GM19043 (cell line): Measurements from ENCODE around the gene CD81.

Experiments used
- ATAC-seq: cut with Tn5 transposase; IDR thresholded peaks from one replicate; pipeline ENCODE4 v1.9.1; 2021; ENCODE audit warnings: low read depth; ENCODE audit not compliant: unreplicated experiment

CD81 gene

DNA sequence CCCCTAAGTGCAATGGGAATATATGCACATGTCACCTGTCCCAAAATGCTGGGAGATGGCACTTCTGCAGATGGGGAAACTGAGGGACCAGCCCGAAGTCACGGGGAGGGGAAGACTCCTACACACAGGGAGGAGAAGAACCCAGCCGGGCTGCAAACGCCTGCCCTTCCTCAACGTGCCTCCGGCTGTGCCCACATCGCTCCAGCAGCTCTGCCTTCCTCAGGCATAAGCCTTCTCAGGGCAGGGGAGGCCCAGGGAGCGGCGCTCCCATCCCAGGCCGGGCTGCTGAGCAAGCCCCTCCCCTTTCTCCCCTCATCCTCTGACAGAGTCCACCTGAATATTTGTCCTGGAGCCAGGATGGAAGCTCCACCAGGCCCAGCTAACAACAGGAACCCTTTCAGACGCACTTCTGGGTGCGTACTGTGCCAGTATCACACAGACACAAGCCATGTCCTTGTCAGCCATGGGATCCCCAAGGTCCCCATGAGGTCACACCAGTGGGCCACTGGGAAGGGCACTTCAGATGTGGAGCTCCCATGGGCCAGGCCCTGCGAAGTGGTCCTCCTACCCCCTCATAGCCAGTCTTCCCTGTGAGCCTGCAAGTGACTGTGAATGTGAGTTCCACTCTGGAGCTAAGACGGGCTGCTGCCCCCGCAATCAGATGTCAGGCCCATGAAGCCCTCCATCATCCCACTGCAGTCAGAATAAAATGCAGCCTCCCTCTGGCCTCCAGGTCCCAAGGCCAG lies 2.5 kb upstream of the CD81 start:
- ATAC-seq: no peak

GRCh38 chr11:2375341-2375853 lies 1.7 kb upstream of the CD81 start:
- ATAC-seq: no peak

DNA sequence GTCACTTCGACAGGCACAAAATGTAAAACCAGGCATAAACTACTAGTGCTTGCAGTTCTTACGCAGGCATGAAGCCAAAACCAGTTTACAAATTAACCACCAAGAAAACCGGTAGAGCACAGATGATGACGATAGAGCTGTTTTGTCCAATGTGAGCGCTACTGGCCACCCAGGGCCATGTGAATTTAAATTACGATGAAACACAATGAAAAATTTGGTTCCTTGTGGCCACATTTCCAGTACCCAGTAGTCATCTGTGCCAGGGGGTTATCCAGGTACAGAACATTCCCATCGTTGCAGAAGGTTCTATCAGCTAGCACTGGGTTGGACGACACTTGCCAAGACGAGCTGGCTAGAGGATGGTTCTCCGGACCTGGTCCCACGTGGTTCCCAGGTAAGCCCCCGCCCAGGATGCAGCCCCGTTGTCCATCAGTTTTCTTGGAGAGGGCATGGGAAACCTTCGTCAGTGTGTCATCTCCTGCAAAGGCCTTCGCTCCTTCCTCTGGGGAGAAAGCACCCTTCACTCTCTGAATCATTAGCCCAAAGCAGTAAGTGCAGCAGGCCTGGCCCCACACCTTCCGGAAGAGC lies 1.1 kb upstream of the CD81 start:
- ATAC-seq: no peak

DNA sequence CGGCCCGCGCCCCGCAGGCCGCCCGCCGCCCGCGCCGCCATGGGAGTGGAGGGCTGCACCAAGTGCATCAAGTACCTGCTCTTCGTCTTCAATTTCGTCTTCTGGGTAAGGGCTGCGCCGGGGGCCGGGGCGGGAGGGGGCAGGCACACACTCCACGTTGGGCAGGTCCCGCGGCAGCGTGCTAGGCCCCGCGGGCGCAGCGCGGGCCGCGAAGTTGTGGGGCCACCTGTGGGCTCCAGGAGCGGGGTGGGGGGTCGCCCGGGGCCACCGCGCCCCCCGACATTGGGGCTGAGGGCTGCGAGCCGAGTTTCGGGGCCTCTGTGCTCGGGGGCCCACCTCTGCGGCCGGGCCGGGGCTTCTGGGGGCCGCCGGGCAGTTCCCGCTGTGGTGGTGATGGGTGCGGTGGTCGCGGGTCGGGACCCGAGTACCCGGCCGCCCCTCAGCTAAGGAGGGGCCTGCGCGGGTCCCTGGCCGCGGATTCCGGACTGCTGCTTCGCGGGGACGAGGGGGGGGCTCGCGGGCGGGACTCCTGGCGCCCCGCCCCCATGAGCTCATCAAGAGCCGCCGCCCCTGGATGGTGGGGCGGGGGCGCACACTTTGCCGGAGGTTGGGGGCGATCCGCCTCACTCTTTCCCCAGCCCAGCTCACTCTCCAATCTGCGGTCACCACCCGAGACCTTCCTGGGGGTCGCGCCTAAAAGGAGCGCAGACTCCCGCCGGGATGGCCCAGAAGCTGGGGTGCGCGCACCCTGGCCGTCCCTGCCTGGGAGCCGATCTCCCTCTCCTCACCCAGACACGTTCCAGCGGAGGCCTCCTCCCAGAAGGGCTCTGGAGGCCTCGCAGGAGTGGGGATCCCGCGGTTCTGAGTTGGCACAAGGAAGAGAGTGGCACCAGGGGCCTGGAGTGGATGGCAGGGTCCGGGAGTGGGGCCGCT lies 667 bp downstream of the CD81 start:
- ATAC-seq: no peak

DNA sequence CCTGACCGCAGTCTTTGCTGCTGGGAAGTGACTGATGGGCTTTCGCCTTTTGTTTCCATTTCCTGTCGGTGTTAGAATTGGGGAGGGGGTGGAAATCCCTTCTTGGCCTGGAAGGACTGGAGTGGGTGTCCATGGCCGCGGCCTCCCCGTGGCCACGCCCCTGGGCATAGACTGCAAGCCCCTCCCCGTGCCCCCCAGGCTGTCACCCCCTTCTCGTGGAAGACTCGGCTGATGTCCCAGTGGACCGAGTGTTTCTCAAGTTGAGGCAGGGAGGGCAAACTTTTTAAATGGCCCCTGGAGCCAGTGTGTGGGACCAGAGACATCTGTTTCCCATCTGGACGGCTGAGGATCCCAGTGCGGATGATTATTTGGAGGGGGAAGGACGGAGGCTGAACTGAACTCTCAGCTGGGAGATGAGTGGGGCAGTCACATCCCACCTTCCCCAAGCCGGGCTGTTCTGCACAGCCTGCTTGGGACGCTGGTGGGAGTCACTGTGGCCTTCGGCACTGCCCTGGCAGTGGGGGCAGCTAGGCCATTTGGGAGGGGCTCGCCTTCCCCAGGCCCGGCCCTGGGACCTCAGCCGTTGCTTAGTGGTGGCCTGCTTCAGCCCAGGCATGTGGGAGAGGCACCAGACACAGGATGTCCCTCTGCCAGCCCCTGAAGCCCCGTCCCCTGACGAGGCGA lies 1.6 kb downstream of the CD81 start:
- ATAC-seq: no peak

- ATAC-seq: no peak
Measured at GRCh38 chr11:2379466-2380174, 2.5 kb downstream of the CD81 start.

GRCh38 chr11:2380396-2380795 lies 3.3 kb downstream of the CD81 start:
- no peak for ATAC-seq

GRCh38 chr11:2380807-2381350 lies 3.8 kb downstream of the CD81 start:
- ATAC-seq: no peak

DNA sequence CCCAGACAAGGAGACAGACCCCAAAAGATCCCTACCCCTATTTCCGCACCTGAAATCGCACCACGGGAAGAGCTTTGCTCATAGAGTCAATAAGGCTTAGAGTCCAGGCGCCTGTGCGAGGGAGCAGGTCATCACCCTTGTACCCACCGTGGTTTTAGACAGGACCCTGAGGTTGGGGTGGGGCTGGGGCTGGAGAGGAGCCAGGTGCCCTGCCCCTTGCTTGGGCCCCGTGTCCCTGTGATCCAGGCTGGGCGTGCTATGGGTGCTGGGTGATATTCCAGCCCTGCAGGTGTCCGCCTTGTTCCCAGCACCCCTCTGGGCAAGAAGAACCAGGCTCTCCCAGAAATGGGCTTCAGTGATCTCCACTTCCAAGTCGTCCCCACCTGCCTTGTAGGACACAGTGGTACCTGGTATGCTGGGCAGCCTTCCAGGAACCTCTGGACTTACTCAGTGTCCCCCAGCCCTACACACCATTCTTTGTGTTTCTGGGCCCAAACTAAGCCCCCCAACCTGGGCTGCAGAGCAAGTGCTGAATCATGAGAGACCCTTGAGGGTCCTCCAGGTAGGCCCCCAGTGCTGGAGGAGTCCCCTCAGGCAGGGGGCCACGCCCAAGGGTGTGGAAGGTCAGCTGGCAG lies 4.5 kb downstream of the CD81 start:
- no peak for ATAC-seq

- no peak for ATAC-seq
Measured at GRCh38 chr11:2382129-2382517, 5.0 kb downstream of the CD81 start.

- no peak for ATAC-seq
Measured at GRCh38 chr11:2382936-2383851, 6.1 kb downstream of the CD81 start.

GRCh38 chr11:2383852-2384804 lies 7.0 kb downstream of the CD81 start:
- ATAC-seq: no peak

- peak; percentile 41 for ATAC-seq
Measured at GRCh38 chr11:2385156-2386151, 8.3 kb downstream of the CD81 start.

DNA sequence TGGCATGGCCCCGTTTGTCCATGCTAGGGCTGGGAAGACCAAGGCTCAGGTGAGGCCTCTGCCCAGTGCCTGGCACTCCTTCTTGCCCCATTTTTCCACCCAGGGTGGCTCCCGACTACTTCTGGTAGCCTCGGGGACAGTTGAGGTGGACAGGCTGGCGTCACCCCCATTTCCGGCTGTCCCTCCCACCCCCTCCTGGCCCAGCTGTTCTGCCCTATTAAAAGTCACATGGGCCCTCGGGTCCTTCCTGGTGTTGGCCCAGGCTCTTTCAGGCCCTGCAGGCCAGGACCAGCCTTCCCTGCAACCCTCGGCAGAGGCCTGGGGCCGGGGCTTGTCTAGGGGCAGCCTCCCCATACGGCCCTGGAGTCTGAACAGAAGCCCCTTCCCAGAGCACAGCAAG lies 9.5 kb downstream of the CD81 start:
- ATAC-seq: no peak

GRCh38 chr11:2387266-2387987 lies 10.3 kb downstream of the CD81 start:
- ATAC-seq: no peak
